Esophagus muscularis mucosa (tissue), 4 donors: Measurements from ENCODE around the gene RMND5A.

Experiments used
- CTCF ChIP-seq, 3 experiments: fragments of 200-600 bp in 2 of 3; fragments of 450-650 bp in 1 of 3; sonication (generic) in 2 of 3; IDR thresholded peaks; one replicate each; pipeline ENCODE4 v1.5.1; 2017 to 2019; ENCODE audit warnings: antibody characterized with exemption in 3 of 3, mild to moderate bottlenecking in 2 of 3, moderate library complexity in 1 of 3
- EP300 ChIP-seq: sonication (generic); formaldehyde crosslinking; IDR thresholded peaks from one replicate; pipeline ENCODE4 v1.6.1; 2017; ENCODE audit warnings: antibody characterized with exemption
- POLR2A ChIP-seq: fragments of 450-650 bp; IDR thresholded peaks from one replicate; pipeline ENCODE4 v1.6.1; 2017; ENCODE audit warnings: antibody characterized with exemption, moderate library complexity, mild to moderate bottlenecking, low read depth

GRCh38 chr2:86750240-86750839 is 30.2 kb downstream of the RMND5A start:
- TF ChIP-seq CTCF (IDR thresholded peaks at IDR 0.05), result no peak
- TF ChIP-seq EP300, result no peak
- TF ChIP-seq POLR2A, result no peak
